H1 (cell line): Measurements from ENCODE around the gene BCAM. TPM values are rescaled to one million over a fixed set of nuclear protein-coding genes. Genes with fewer than 3 reads are reported as not detected.

Experiments
- CTCF ChIA-PET: fragments of 300-600 bp; sonication (Branson Sonifier 250); formaldehyde crosslinking; loops from one replicate; lab custom pipeline; 2021; ENCODE audit not compliant: partially characterized antibody; lab: Charles Lee
- POLR2A ChIA-PET: fragments of 300-600 bp; sonication (Branson Sonifier 250); formaldehyde crosslinking; loops from one replicate; lab custom pipeline; 2021; ENCODE audit warnings: inconsistent platforms; ENCODE audit not compliant: partially characterized antibody; lab: Charles Lee
- DNase-seq, 2 experiments: peaks; one replicate each; pipeline versions ENCODE4 v3.0.0 to v3.0.0-alpha.2; 2010 to 2022; ENCODE audit warnings: low spot score in 2 of 2, low read depth in 1 of 2, mixed read lengths in 1 of 2
- FAIRE-seq: peaks from 2 replicates; lab custom pipeline; 2011; peaks lifted over from hg19 to GRCh38; lab: Jason Lieb, UNC
- H2AFZ ChIP-seq: 2 replicates; pipeline ENCODE4 v1.8.1; 2012; ENCODE audit warnings: low read length, inconsistent platforms
- H2AK5ac ChIP-seq: 2 replicates; pipeline ENCODE4 v1.6.1; 2013; ENCODE audit warnings: low read depth, low read length
- H2BK120ac ChIP-seq: replicated peaks from 2 replicates; pipeline ENCODE3; 2013; ENCODE audit warnings: low read depth, low read length, inconsistent platforms
- H2BK12ac ChIP-seq: 2 replicates; pipeline ENCODE4 v1.6.1; 2013; ENCODE audit warnings: low read depth, low read length
- H2BK15ac ChIP-seq: 2 replicates; pipeline ENCODE4 v1.6.1; 2013; ENCODE audit warnings: low read length
- H2BK20ac ChIP-seq: 2 replicates; pipeline ENCODE4 v1.6.1; 2013; ENCODE audit warnings: low read length
- H2BK5ac ChIP-seq: 2 replicates; pipeline ENCODE4 v1.6.1; 2013; ENCODE audit warnings: low read depth, low read length
- H3K14ac ChIP-seq: 2 replicates; pipeline ENCODE4 v1.6.1; 2013; ENCODE audit warnings: inconsistent platforms; ENCODE audit not compliant: insufficient read length
- H3K18ac ChIP-seq: 2 replicates; pipeline ENCODE4 v1.6.1; 2013; ENCODE audit warnings: low read length; ENCODE audit errors: extremely low read depth
- H3K23ac ChIP-seq: 2 replicates; pipeline ENCODE4 v1.6.1; 2013; ENCODE audit warnings: inconsistent platforms; ENCODE audit not compliant: insufficient read length
- H3K23me2 ChIP-seq: 2 replicates; pipeline ENCODE4 v1.6.1; 2013; ENCODE audit warnings: low read depth, low read length
- H3K27ac ChIP-seq: 2 replicates; pipeline ENCODE4 v1.6.1; 2011; ENCODE audit warnings: low read depth, low read length, inconsistent platforms
- H3K27me3 ChIP-seq, 4 experiments: replicated peaks in 1 of 4; 1 replicate in 1 of 4; 2 replicates in 3 of 4; pipeline versions ENCODE4 v1.6.1 to v1.8.1; 2011 to 2013; ENCODE audit warnings: low read length in 3 of 4, mild to moderate bottlenecking in 3 of 4, inconsistent platforms in 2 of 4, mixed read lengths in 2 of 4, moderate library complexity in 1 of 4; ENCODE audit not compliant: control insufficient read depth in 3 of 4, insufficient read depth in 3 of 4; ENCODE audit errors: extremely low read depth in 1 of 4
- H3K36me3 ChIP-seq, 4 experiments: 2 replicates each; pipeline versions ENCODE4 v1.6.1 to v1.8.1; 2011 to 2013; ENCODE audit warnings: mild to moderate bottlenecking in 4 of 4, low read length in 3 of 4, moderate library complexity in 2 of 4, control low read depth in 1 of 4, inconsistent platforms in 1 of 4; ENCODE audit not compliant: insufficient read depth in 4 of 4, control insufficient read depth in 2 of 4
- H3K4ac ChIP-seq: replicated peaks from 2 replicates; pipeline ENCODE3; 2013; ENCODE audit warnings: low read length, low read depth, mixed read lengths, inconsistent platforms; ENCODE audit not compliant: insufficient read length
- H3K4me1 ChIP-seq, 4 experiments: replicated peaks in 1 of 4; 1 replicate in 1 of 4; 2 replicates in 3 of 4; pipeline versions ENCODE4 v1.6.1 to v1.8.1; 2011 to 2013; ENCODE audit warnings: low read length in 3 of 4, inconsistent platforms in 2 of 4, mixed read lengths in 1 of 4; ENCODE audit not compliant: insufficient read depth in 4 of 4, control insufficient read depth in 3 of 4
- H3K4me2 ChIP-seq, 2 experiments: 2 replicates each; pipeline versions ENCODE4 v1.6.1 to v1.8.1; 2011 to 2013; ENCODE audit warnings: low read depth in 2 of 2, low read length in 2 of 2, control low read depth in 1 of 2, inconsistent platforms in 1 of 2, mild to moderate bottlenecking in 1 of 2; ENCODE audit not compliant: insufficient read depth in 1 of 2
- H3K4me3 ChIP-seq, 4 experiments: fragments of 200-600, 300-600 bp in 1 of 4; sonication (generic), shearing (Covaris generic), sonication (Bioruptor Twin) in 1 of 4; 2 replicates each; pipeline versions ENCODE4 v1.5.1 to v1.8.1; 2011 to 2016; ENCODE audit warnings: low read length in 4 of 4, low read depth in 3 of 4, control low read depth in 2 of 4, inconsistent platforms in 2 of 4, mild to moderate bottlenecking in 2 of 4, mixed read lengths in 1 of 4, moderate library complexity in 1 of 4; ENCODE audit not compliant: insufficient read depth in 2 of 4; ENCODE audit errors: extremely low read depth in 1 of 4
- H3K56ac ChIP-seq: replicated peaks from 2 replicates; pipeline ENCODE3; 2013; ENCODE audit warnings: low read depth, mild to moderate bottlenecking, mixed read lengths, low read length, inconsistent platforms; ENCODE audit not compliant: insufficient read length
- H3K79me1 ChIP-seq: 2 replicates; pipeline ENCODE4 v1.6.1; 2013; ENCODE audit warnings: low read depth, low read length, control low read depth
- H3K79me2 ChIP-seq, 2 experiments: 2 replicates each; pipeline versions ENCODE4 v1.6.1 to v1.8.1; 2012 to 2013; ENCODE audit warnings: low read length in 2 of 2, mild to moderate bottlenecking in 2 of 2, inconsistent platforms in 1 of 2; ENCODE audit not compliant: insufficient read depth in 2 of 2, control insufficient read depth in 1 of 2
- H3K9ac ChIP-seq, 4 experiments: replicated peaks in 1 of 4; 1 replicate in 1 of 4; 2 replicates in 3 of 4; pipeline versions ENCODE4 v1.6.1 to v1.8.1; 2011 to 2013; ENCODE audit warnings: low read depth in 3 of 4, low read length in 3 of 4, control low read depth in 2 of 4, mild to moderate bottlenecking in 2 of 4, moderate library complexity in 2 of 4, inconsistent platforms in 1 of 4; ENCODE audit errors: extremely low read depth in 1 of 4
- H3K9me3 ChIP-seq, 2 experiments: 2 replicates each; pipeline versions ENCODE4 v1.6.1 to v1.8.1; 2012 to 2013; ENCODE audit warnings: mild to moderate bottlenecking in 2 of 2, moderate library complexity in 2 of 2, control low read depth in 1 of 2, inconsistent platforms in 1 of 2, low read depth in 1 of 2, low read length in 1 of 2, mixed read lengths in 1 of 2; ENCODE audit not compliant: insufficient read depth in 2 of 2
- H4K20me1 ChIP-seq, 2 experiments: replicated peaks in 1 of 2; 2 replicates each; pipeline versions ENCODE3 to v1.8.1; 2011 to 2013; ENCODE audit warnings: inconsistent platforms in 2 of 2, low read length in 2 of 2, mild to moderate bottlenecking in 1 of 2; ENCODE audit not compliant: insufficient read depth in 2 of 2, control insufficient read depth in 1 of 2
- H4K5ac ChIP-seq: 2 replicates; pipeline ENCODE4 v1.6.1; 2013; ENCODE audit warnings: low read length, low read depth, mixed read lengths, inconsistent platforms; ENCODE audit not compliant: insufficient read length
- H4K8ac ChIP-seq: 2 replicates; pipeline ENCODE4 v1.8.0; 2013; ENCODE audit warnings: mild to moderate bottlenecking, moderate library complexity, low read length, inconsistent platforms; ENCODE audit not compliant: insufficient read depth; ENCODE audit errors: extremely low read depth
- H4K91ac ChIP-seq: replicated peaks from 2 replicates; pipeline ENCODE3; 2013; ENCODE audit warnings: low read length, mixed read lengths, inconsistent platforms; ENCODE audit not compliant: insufficient read length
- CBX5 ChIP-seq: fragments of 300-800, 300-1000 bp; sonication (generic); IDR thresholded peaks from 2 replicates; pipeline ENCODE4 v1.7.1; 2016; ENCODE audit warnings: antibody characterized with exemption, low read length, low read depth
- EP300 ChIP-seq, 2 experiments: IDR thresholded peaks; 1 replicate in 1 of 2; 2 replicates in 1 of 2; pipeline ENCODE4 v1.6.1; 2011 to 2012; ENCODE audit warnings: low read depth in 2 of 2, low read length in 2 of 2, mild to moderate bottlenecking in 2 of 2, borderline replicate concordance in 1 of 2, inconsistent platforms in 1 of 2, moderate library complexity in 1 of 2
- HDAC6 ChIP-seq: IDR thresholded peaks from one replicate; pipeline ENCODE4 v1.7.1; 2012; ENCODE audit warnings: low read depth, mild to moderate bottlenecking, inconsistent platforms, low read length, moderate library complexity
- KDM4A ChIP-seq: IDR thresholded peaks from one replicate; pipeline ENCODE4 v1.7.1; 2012; ENCODE audit warnings: low read depth, mild to moderate bottlenecking, moderate library complexity, low read length, inconsistent platforms; ENCODE audit not compliant: severe bottlenecking
- KDM5A ChIP-seq: fragments of 200-600 bp; IDR thresholded peaks from 2 replicates; pipeline ENCODE4 v1.7.1; 2012; ENCODE audit warnings: mild to moderate bottlenecking, low read length, inconsistent platforms, mixed read lengths
- NANOG ChIP-seq: IDR thresholded peaks from 2 replicates; pipeline ENCODE4 v1.6.1; 2011; ENCODE audit warnings: low read length, low read depth, mild to moderate bottlenecking, inconsistent platforms; ENCODE audit not compliant: insufficient read depth, poor library complexity, severe bottlenecking
- POLR2A ChIP-seq, 2 experiments: IDR thresholded peaks; 1 replicate in 1 of 2; 2 replicates in 1 of 2; pipeline ENCODE4 v1.6.1; 2011; ENCODE audit warnings: low read depth in 2 of 2, low read length in 2 of 2, mild to moderate bottlenecking in 2 of 2; ENCODE audit errors: control extremely low read depth in 1 of 2
- RBBP5 ChIP-seq: IDR thresholded peaks from 2 replicates; pipeline ENCODE4 v1.7.1; 2012; ENCODE audit warnings: low read depth, mild to moderate bottlenecking, inconsistent platforms, low read length, moderate library complexity, borderline replicate concordance
- SIX5 ChIP-seq: IDR thresholded peaks from 2 replicates; pipeline ENCODE4 v1.6.1; 2011; ENCODE audit warnings: mild to moderate bottlenecking, low read depth, low read length
- SP1 ChIP-seq: IDR thresholded peaks from 2 replicates; pipeline ENCODE4 v1.6.1; 2011; ENCODE audit warnings: low read depth, low read length
- SP4 ChIP-seq: IDR thresholded peaks from 2 replicates; pipeline ENCODE4 v1.6.1; 2012; ENCODE audit warnings: low read length, inconsistent platforms
- ZNF274 ChIP-seq: IDR thresholded peaks from 2 replicates; pipeline ENCODE4 v1.7.0; 2012; ENCODE audit warnings: low read length, borderline replicate concordance; ENCODE audit errors: extremely low read depth
- WGBS, 2 experiments: shearing (Covaris generic) in 1 of 2; methylation state at CpG; one replicate each; pipeline versions ENCODE4 v1.1.6 to v1.1.7; 2013 to 2015; ENCODE audit warnings: low lambda C conversion rate in 2 of 2, mixed read lengths in 2 of 2, inconsistent platforms in 1 of 2, low coverage in 1 of 2, missing lambda C conversion rate in 1 of 2; ENCODE audit not compliant: insufficient replicate concordance in 2 of 2, insufficient coverage in 1 of 2, insufficient read length in 1 of 2; ENCODE audit errors: extremely low coverage in 1 of 2, missing lambda C conversion rate in 1 of 2; 5-methylcytosine and 5-hydroxymethylcytosine counted together
- polyA plus RNA-seq, 7 experiments: library from polyadenylated mRNA; depleted of rRNA in 3 of 7; stranded (reverse) in 5 of 7; unstranded in 2 of 7; fragments of >200 nt in 5 of 7; fragments of 200-250 nt in 2 of 7; gene quantifications; 1 replicate in 5 of 7; 2 replicates in 1 of 7; 4 replicates in 1 of 7; pipeline versions ENCODE4 v1.2.1 to v1.2.3, GENCODE V29; 2011 to 2013; ENCODE audit warnings: missing spikeins in 2 of 7, mixed read lengths in 2 of 7
- total RNA-seq: library from RNA; stranded (reverse); fragmentation: NEBNext Ultra II Directional; extraction: Animal tissue kit (Norgen Biotek cat#: 25700); gene quantifications from 2 replicates; pipeline ENCODE4 v1.2.1, GENCODE V29; 2021
- TF ChIP-seq, protein P1 (sequence below): IDR thresholded peaks from 2 replicates; pipeline ENCODE4 v1.6.1; 2011; ENCODE audit warnings: low read length, improper control_type of control experiment

Gene BCAM
- total and polyA plus RNA-seq, 2 of the 8 experiments (the other 6 are each of a cell fraction or from before 2014, with no cell fraction given): 32.5 to 81.4 TPM

DNA sequence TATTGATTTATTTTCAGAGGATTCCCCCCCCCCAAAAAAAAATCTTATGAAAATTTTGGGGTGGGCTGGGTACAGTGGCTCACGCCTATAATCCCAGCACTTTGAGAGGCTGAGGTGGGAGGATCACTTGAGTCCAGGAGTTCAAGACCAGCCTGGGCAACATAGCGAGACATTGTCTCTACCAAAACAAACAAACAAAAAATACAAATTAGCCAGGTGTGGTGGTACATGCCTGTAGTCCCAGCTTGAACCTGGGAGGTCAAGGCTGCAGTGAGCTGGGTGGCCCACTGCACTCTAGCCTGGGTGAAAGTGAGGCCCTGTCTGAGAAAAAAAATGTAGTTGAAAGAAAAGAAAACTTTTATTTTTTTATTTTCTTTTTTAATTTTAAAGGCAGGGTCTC is 55.1 kb downstream of the BCAM start:
- Histone ChIP-seq H2BK5ac (no peak overlapping the region), H4K91ac (no peak overlapping the region), H2AK5ac (no peak overlapping the region), H4K5ac (no peak overlapping the region), H3K79me2 (peaks cover 0 to 25% of the 10 kb centered on the region in 2 experiments; a peak in 3 of 4 replicates), H2BK15ac (no peak overlapping the region), H3K23ac (no peak overlapping the region), H2AFZ (no peak overlapping the region), H4K8ac (no peak overlapping the region), H3K56ac (no peak overlapping the region), H3K36me3 (peaks cover 11 to 54% (median 26%) of the 10 kb centered on the region in 4 experiments; a peak in 7 of 8 replicates), H2BK12ac (no peak overlapping the region), H3K23me2 (no peaks in the 10 kb centered on the region; the same call in 1 of the 2 replicates), H3K27ac (no peak overlapping the region), H2BK20ac (no peak overlapping the region), H3K14ac (no peak overlapping the region), H2BK120ac (no peak overlapping the region), H3K4me2 (no peak overlapping the region), H3K79me1 (no peaks in the 10 kb centered on the region), H4K20me1 (peaks cover 6 to 14% of the 10 kb centered on the region in 2 experiments), H3K4me3 (no peak overlapping the region), H3K27me3 (no peaks in the 10 kb centered on the region), H3K18ac (no peak overlapping the region), H3K9me3 (no peaks in the 10 kb centered on the region), H3K4ac (no peak overlapping the region), H3K4me1 (no peaks in the 10 kb centered on the region), H3K9ac (no peak overlapping the region)
- FAIRE-seq (no peak), DNase-seq (no peak)
- POLR2A ChIA-PET: interaction anchor here (1.6 to 4.8 kb wide), 2 partner anchors 9 to 13 kb away, joined by 3 to 18 read pairs; no protein-coding TSS in a partner anchor
- CTCF ChIA-PET: no interaction called here
- WGBS, 2 experiments: 90% methylated on average over 2 of the region's 2 CpGs; no CpG with 5 or more reads in 1 of the 2 experiments
- TF ChIP-seq SIX5: no peak
- TF ChIP-seq HDAC6: no peak
- TF ChIP-seq POLR2A (IDR thresholded peaks at IDR 0.05; ENCODE audit: control extremely low read depth in 1 of 2, low read depth in 2 of 2, low read length in 2 of 2): no peak
- TF ChIP-seq, protein P1, sequence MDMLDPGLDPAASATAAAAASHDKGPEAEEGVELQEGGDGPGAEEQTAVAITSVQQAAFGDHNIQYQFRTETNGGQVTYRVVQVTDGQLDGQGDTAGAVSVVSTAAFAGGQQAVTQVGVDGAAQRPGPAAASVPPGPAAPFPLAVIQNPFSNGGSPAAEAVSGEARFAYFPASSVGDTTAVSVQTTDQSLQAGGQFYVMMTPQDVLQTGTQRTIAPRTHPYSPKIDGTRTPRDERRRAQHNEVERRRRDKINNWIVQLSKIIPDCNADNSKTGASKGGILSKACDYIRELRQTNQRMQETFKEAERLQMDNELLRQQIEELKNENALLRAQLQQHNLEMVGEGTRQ: no peak
- TF ChIP-seq CBX5: no peak
- TF ChIP-seq NANOG: no peak
- TF ChIP-seq SP1: no peak
- TF ChIP-seq ZNF274: no peak
- TF ChIP-seq EP300 (IDR thresholded peaks at IDR 0.05; ENCODE audit: borderline replicate concordance in 1 of 2, low read depth in 2 of 2, low read length in 2 of 2): no peak
- TF ChIP-seq KDM5A: no peak
- TF ChIP-seq SP4: no peak
- no peak for TF ChIP-seq KDM4A
- no peak for TF ChIP-seq RBBP5
